H4 (cell line): ENCODE results near the gene LYRM4. TPM values are rescaled to one million over a fixed set of nuclear protein-coding genes. Genes with fewer than 3 reads are reported as not detected.
A peak's percentile ranks its signal among the peaks of the same experiment; 100 is the strongest.

Experiments
- DNase-seq: peaks from one replicate; pipeline ENCODE4 v3.0.0-alpha.2; 2015; ENCODE audit warnings: low spot score
- total RNA-seq: library from RNA; depleted of rRNA; stranded (reverse); fragments of >200 nt; shearing (Covaris generic); gene quantifications from 2 replicates; pipeline ENCODE4 v1.2.3, GENCODE V29; 2014

Gene LYRM4
- total RNA-seq, 1 experiment from 2014 or later = 33.0 TPM

DNA sequence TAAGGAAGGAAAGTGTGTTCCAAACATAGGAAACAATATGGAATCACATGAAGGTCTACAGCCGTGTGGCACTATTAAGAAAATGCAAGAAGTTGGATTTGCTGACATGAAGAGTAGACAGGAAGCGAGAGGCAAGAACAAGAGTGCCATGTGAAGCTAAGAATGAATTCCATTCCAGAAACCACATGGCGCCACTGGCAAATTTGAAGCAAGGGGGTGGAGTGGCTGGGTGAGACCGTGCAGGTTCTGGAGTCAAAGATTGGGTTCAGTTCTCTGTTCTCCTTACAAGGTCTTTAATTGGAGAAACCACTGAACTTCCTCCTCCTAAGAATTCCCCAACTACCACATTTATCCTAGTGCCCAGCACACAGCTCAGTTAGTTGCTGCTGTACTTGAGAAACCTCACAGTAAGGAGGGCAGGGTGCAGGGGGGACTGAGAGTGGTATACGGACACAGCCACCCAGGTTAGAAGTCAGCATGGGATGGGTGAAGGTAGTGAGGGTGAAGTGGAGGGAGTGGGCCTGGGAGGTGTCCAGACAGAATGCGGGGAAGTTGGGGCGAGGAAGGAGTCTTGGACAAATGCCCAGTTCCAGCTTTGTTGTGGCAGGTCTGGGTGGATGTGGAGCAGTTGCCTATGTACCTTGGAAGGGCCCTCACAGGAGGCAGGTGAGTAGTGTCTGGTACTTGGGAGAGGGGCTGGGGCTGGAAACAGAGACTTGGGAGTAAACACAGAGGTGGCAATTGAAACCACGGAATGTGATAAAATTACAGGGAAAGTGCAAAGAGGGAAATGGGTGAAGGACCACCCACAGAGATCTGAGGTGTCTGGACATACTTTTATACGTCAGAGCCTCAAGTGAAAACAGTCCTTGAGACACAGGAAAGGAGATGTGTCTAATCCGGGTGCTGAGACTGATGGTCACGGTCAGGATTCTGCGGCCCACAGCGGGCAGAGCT lies 14.3 kb downstream of the LYRM4 start:
- DNase-seq = peak; percentile 5

DNA sequence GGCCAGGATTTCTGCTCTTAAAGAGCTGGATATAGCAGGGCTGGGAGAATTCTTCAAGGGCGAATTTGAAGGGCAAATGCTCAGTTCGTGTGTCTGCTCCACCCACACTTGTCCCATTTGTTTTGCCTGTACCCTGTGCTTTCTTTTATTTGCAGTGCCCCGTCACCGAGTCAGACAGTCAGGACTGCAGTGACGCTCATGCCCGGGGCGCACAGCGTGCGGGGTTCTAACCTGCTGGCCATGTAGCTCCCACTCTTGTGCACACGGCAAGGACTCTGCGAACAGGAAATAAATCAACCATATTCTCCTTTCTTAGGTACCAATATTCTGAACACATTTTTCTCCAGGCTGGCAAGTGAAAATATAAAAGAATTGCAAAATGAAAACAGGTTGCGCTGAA lies 17.7 kb downstream of the LYRM4 start:
- DNase-seq = no peak

GRCh38 chr6:5241252-5241651 lies 19.5 kb downstream of the LYRM4 start:
- no peak for DNase-seq

- DNase-seq = no peak
These were observed 22.4 kb downstream of the LYRM4 start for GRCh38 chr6:5238336-5238735.

GRCh38 chr6:5237805-5238204 lies 22.9 kb downstream of the LYRM4 start:
- DNase-seq = no peak

DNA sequence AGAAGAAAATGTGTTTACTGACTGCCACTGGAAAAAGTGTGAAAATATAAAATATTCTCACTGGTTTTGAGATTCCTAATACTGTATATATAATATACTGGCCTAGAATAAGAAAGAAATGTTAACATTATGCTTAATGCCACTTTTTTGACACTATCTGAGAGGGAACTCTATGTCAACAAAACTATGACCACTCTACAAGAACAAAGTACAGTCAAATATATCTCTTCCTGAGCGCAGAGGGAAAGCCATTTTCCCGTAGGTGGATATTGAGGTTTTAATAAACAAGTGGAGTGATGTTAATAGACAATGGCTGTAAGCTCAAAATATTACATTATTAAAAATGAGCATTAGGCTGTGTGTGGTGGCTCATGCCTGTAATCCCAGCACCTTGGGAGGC lies 24.9 kb downstream of the LYRM4 start:
- no peak for DNase-seq

DNA sequence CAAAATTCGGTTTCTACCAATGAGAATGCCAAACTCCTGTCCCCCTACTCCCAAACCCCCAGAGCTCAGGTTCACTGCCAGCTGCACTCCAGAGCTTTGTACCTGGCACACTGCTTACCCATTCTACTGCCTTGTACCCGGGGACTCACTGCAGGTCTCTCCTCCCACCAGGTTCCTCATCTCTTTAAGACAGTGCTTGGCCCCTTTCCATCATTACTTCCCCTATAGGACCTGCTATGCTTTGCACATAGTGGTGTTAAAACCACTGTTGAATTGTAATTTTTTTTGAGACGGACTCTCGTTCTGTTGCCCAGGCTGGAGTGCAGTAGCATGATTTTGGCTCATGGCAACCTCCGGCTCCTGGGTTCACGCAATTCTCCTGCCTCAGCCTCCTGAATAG lies 25.9 kb downstream of the LYRM4 start:
- DNase-seq = no peak

GRCh38 chr6:5231289-5231688 lies 29.5 kb downstream of the LYRM4 start:
- no peak for DNase-seq

GRCh38 chr6:5230081-5230480 lies 30.7 kb downstream of the LYRM4 start:
- DNase-seq = no peak

- DNase-seq = no peak
These were observed 31.4 kb downstream of the LYRM4 start for GRCh38 chr6:5229356-5229755.

DNA sequence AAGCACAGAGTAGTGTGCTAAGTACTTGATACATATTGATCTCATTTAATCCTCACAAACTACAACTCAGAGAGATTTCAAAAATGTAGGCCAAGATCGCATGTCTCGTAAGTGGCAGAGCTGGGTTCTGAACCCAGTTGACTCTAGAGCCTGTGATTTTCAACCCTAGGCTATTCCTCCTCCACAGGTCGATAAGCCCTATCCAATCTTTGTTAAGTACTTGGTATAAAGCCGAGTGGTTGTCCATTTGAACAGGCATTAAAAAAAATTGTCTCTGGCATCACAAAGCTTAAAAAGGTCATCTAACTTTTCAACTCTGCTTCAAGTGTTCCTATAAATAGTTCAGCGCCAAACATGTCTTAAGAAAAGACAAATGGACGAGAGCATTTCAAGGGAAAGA lies 37.4 kb downstream of the LYRM4 start:
- DNase-seq = no peak

GRCh38 chr6:5220443-5220842 lies 40.3 kb downstream of the LYRM4 start:
- no peak for DNase-seq

DNA sequence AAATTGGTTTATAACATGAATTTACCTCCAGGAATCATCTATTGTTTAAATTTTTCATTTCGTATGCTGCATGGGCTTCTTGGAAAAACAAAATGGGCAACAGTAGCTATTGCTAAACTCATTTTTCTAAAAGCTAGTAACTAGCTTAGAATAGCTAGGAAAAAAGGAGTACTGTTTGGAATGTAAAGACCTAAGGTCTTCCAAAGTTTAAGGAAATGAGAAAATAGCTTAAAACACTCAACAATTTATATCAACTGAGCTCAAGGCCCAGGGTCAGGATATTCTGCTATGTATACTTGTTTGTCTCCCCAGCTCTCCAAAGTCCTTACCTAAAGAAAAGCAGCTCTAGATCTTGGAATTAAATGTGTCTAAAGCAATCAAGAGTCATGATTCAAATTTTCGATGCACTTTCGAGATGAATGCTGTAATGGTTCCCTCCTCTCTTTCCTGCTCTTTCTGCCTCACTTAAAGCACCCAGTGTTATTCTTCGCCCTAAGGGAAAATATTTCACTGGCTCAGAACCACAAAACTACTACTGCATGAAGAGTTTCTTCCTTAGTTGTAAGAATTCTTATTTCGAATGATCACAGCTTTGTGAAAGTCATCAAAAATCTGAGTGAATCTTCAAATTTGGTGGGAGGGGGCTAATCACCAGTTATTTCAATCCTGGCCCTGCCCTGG lies 41.6 kb downstream of the LYRM4 start:
- DNase-seq = no peak

DNA sequence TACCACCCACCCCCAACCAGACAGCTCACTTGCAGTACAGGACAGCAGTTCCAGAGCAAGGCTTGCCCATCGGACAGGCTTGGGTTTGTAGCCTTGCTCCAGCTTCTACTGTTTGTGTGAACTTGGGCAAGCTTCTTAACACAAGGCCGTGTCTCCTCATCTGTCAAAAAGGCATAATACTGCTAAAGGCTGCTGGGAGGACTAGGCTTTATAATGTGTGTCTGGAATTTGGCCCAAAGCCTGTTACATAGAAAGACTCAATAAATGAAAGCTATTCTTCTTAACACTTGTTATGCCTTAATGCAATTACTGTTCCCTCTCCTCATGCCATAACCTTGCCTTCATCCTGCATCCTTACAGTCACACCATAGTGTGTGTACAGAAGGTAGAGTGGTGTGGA lies 43.4 kb downstream of the LYRM4 start:
- DNase-seq = no peak

DNA sequence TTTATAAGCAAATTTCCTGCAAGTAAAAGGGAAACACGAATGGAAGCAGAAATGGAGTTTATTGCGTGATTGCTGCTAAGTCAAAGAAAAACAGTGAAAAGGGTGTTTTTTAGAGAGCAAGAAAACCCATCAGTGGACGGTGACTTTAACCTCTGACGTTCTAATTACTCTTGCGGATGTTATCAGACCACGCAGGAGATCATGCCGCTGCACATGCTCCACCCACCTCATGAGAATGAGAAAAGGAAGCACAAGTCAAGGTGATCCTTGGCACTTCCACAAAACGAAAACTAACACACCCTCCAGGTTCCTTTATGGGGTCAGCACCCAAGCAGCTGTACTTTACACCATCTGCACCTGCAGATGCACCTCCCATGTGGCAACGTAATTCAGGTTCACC lies 45.0 kb downstream of the LYRM4 start:
- DNase-seq = no peak

DNA sequence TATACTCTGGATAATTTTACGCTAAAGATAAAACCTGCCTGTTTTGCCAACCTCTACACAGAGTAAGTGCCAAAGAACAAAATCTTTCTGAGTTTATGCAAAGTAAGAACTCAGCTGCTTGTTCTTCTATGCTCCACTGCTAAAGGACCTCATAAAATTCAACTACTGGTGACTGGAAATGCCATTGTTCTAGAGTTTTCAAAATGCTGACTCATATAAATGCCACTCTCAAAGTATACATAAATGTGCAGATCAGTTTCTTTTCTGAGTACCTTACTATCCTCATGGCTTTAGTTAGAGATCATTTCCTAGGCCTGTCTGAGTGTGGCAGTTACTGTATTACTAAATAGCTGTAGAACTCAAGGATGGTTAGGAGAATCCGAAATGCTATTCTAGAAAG lies 45.6 kb downstream of the LYRM4 start:
- no peak for DNase-seq

- peak; percentile 24 for DNase-seq
These were observed 46.1 kb downstream of the LYRM4 start for GRCh38 chr6:5214570-5215052.

GRCh38 chr6:5213836-5214235 lies 46.9 kb downstream of the LYRM4 start:
- no peak for DNase-seq

DNA sequence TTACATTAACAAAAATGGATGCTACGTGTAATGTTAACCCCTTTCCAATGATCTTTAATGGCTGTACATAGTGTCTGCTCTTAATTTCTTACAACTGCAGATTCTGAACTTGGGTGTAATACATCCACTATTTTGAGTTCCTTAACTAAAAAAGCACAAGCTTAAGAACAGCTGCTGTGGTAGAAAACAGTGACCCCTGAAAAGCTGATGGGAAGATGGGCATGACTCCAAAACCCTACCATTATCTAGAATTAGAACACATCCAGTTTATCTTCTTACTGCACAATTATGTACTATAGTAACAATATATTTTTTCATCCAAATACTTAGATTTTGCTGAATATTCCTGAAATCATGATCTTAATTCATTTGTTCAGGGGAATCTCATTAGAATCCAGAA lies 49.3 kb downstream of the LYRM4 start:
- DNase-seq = no peak

DNA sequence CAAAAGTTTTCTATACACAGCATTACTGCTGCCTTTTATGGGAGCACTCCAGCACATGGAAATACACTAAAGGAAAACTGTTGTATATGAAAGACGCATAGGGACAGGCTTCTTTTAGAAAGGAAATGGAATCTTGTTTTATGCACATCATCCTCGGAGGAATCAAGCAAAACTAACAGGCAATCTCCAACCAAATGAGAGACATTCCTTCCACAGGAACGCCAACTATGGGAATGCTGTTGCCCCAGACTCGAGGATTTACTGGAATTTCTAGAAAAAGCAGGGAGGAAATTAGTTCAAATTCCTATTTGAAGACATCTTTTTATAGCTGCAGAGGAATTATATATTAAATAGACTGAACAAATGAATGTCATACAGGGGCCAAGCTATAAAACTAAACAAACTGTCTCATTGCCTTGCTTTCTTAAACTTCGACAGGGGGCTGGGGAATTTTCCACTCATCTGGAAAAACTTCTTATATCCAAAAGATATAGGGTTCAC lies 52.2 kb downstream of the LYRM4 start:
- DNase-seq = no peak

DNA sequence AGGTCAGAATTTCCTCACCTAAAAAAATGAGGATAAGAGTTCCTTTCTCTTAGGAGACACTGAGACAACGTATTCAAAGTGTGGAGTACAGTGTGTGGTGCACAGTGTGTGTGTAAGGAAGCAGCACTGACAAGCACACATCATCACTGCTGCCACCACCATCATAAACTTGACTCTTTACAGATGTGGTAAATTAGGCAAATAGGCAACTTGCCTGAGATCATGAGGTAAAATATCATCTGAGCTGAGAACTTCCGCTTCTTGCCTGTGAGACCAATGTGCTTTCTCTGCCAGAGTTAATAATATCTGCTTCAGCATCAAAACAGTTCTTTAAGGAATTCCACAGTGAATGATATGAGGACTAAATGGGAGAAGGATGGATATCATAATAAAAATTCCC lies 52.7 kb downstream of the LYRM4 start:
- no peak for DNase-seq

DNA sequence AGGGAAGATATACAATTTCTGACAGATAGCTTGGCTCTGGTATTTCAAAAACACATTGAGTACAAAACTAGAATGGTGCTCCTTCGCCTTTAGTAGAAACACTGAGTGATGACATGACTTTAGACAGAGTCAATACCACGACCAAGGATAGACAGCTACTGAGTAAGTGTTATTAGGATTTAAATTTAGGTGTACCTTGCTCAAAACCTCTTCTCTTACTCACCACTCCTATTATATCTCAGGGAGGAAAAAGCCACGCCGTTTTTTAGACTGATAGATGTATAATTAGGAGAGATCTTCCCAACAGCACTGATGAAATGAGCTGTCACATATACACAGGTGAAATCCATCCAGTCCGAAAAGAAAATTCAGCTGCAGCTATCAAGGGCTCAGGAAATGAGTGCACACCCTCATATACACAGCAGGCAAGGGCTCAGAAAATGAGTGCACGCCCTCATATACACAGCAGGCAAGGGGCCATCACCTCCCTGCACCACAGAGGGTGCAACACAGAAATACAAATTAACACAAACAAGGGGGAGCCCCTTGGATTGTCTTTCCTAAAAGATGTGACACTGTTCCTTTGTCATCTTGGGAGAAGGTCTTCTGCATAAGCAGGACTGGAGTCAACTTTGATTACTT lies 53.7 kb downstream of the LYRM4 start:
- no peak for DNase-seq
